GM18511 (cell line): Measurements from ENCODE around the gene ATP1A2.

Experiments
- ATAC-seq: cut with Tn5 transposase; IDR thresholded peaks from one replicate; pipeline ENCODE4 v1.9.1; 2021; ENCODE audit warnings: mild to moderate bottlenecking, moderate library complexity; ENCODE audit not compliant: unreplicated experiment

The ATP1A2 gene

GRCh38 chr1:160115545-160116282, at the start of gene ATP1A2:
ATP1A2 (plus strand) TSS chr1:160115759; CDS start chr1:160115862, 103 bp downstream.
- no peak for ATAC-seq

- no peak for ATAC-seq
Measured at GRCh38 chr1:160066829-160067745, 48.5 kb upstream of the ATP1A2 start.

- ATAC-seq = no peak
Measured at GRCh38 chr1:160068225-160068624, 47.3 kb upstream of the ATP1A2 start.

GRCh38 chr1:160069460-160070231, 45.9 kb upstream of the ATP1A2 start, which contains the start of gene KCNJ10:
KCNJ10 (minus strand) TSS chr1:160070160; CDS start chr1:160042532, 27,628 bp downstream.
- ATAC-seq = no peak

GRCh38 chr1:160070243-160071163, 45.1 kb upstream of the ATP1A2 start:
- ATAC-seq = no peak

DNA sequence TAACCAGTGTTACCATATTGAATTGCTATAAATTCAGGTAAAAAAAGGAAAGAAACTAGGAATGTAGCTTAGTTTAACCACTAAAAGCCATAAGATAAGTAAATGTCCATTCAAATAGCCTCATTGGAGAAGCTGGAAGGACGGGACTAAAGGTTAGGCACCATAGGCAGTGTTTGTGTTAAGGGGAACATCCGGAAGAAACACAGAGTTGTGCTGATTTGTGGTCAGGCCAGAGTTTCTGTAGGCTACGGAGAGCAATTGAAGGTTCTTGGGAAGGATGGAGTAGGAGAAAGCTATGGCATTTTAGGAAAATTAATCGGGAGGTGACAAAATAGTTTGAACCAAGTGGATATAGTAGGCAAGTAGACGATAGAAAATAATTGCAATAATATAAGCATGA, 44.3 kb upstream of the ATP1A2 start:
- no peak for ATAC-seq

- no peak for ATAC-seq
Measured at GRCh38 chr1:160074865-160075264, 40.7 kb upstream of the ATP1A2 start.

- ATAC-seq = no peak
Measured at GRCh38 chr1:160075836-160076235, 39.7 kb upstream of the ATP1A2 start.

DNA sequence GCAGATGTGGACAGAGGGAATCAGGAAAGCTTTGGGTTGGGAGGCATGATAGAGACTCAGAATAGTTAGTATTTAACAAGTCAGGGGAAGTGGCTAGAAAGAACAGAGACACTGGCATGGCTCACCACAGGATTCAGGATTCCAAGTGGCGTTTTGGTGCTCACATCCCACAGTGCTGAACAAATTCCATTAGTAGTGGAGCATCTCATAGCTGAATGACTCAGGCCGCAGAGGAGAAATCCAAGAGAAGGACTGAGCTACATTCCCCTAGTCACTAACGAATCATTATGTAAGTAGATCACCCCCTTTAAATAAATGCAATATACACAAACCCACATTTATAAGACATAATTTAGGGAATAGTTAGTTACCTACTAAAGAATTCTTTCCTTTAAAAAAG, 39.3 kb upstream of the ATP1A2 start:
- no peak for ATAC-seq

DNA sequence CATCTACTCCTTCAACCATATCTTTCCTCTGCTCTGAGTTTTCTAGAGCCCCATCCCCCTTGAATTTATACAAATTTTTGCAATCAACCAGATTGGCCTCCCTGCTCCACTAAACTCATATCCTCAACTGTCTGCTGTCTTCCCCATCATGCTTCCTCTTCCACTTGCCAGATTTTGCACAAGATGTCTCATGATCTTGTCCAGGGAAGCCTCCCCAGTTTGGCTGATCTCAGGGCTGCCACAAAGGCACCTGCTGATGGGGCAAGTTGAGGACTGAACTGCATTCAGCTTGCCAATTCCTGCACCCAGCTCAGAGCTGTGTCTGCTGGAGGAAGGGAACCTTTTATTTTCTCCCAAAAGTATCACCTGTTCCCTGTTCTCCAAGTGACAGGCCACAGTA, 38.1 kb upstream of the ATP1A2 start:
- ATAC-seq = no peak

GRCh38 chr1:160078512-160079195, 36.9 kb upstream of the ATP1A2 start:
- ATAC-seq = peak; percentile 65

GRCh38 chr1:160079448-160079847, 36.1 kb upstream of the ATP1A2 start:
- no peak for ATAC-seq

DNA sequence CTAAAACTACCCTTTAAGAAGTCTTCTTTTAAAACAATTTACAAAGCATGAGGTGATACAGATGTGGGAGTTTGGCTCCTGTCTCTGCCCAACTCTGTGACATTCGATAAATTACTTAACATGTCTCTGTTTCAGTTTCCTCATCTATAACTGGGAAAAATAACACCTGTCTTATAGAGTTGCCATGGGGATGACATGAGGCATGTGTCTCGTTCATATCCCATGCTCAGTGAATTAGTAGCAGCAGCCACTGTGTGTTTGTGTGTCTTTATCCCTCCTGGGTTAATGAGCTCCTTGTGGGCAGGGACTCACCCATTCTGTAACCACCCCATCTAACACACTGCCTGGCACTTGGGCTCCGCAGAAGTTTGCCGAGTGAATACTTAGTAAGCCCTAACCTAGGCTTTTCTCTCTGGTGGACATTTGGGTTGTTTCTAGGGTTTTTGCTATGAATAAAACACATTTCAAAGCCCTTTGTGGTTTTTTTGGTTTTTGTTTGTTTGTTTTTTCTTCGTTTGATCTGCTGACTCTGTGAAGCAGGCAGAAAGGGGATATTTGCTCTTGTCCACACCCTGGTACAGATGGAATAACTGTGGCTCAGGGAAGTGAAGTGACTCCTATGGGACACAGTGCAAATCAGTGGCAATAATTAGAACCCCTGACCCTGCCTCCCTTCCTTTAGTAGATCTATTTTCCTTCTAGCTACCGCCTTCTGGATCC, 35.0 kb upstream of the ATP1A2 start:
- ATAC-seq = no peak

DNA sequence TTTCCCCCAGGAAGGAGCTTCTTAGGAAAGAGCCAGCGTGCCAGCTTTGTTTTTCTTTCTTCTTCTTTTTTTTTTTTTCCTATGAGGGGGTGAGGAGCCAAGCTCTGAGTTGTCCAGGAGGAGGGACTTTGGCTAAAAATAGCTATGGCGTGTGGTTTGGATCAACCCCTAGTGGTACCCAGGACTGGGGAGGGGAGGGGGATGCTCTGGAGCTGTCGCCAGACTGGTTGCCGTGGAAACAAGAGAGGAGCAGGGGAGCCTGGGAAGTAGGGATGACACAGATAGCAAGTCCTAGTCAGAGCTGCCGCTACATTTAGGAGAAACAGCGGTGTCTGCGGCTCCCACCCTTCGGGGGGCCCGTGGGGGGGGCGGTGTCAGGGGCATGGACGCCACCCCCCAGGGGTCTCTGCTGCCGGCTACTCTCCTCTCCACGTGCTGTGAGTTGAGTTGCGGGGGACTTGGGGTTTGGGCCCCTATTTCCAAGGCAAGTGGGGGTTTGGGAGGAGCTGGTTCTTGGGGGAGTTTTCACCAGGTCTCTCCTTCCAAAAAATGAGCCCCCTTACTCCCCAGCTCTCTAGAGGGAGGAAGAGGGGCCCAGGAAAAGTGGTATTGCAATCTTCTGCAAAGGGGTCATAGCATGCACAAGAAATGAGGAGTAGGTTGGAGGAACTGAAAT, 34.2 kb upstream of the ATP1A2 start, which contains the start of gene KCNJ9:
Gene KCNJ9, plus strand, starts transcription at position 278 of the 676 bp plus-strand sequence. CDS start 2,493 bp downstream, outside the sequence.
- no peak for ATAC-seq

- no peak for ATAC-seq
Measured at GRCh38 chr1:160082487-160082886, 33.1 kb upstream of the ATP1A2 start.

DNA sequence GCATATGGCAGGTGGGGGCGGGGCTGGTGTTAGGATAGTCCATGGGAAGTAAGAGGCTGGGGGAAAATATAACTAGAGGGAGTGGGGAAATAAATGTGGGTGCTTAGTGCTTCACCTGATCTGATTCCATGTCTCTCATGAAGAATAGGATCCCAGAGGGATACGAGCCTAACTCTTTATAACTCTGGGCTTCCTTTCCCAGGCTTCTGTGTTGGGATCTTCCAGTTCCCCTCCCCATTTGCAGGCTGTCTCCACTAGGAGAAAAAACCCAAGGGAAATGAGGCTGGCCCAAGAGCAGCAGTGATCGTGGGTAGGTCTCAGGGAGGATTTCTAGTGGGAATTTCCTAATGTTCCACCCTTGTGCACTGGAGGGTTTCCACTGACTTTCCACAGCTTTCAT, 32.6 kb upstream of the ATP1A2 start:
- no peak for ATAC-seq

- ATAC-seq = peak; percentile 85
Measured at GRCh38 chr1:160083968-160084770, 31.4 kb upstream of the ATP1A2 start.
